H1 (cell line): ENCODE results near the gene NPC1L1. TPM values are rescaled to one million over a fixed set of nuclear protein-coding genes. Genes with fewer than 3 reads are reported as not detected.

Source experiments
- CTCF ChIA-PET: fragments of 300-600 bp; sonication (Branson Sonifier 250); formaldehyde crosslinking; loops from one replicate; lab custom pipeline; 2021; ENCODE audit not compliant: partially characterized antibody; lab: Charles Lee
- POLR2A ChIA-PET: fragments of 300-600 bp; sonication (Branson Sonifier 250); formaldehyde crosslinking; loops from one replicate; lab custom pipeline; 2021; ENCODE audit warnings: inconsistent platforms; ENCODE audit not compliant: partially characterized antibody; lab: Charles Lee
- DNase-seq, 2 experiments: peaks; one replicate each; pipeline versions ENCODE4 v3.0.0 to v3.0.0-alpha.2; 2010 to 2022; ENCODE audit warnings: low spot score in 2 of 2, low read depth in 1 of 2, mixed read lengths in 1 of 2
- FAIRE-seq: peaks from 2 replicates; lab custom pipeline; 2011; peaks lifted over from hg19 to GRCh38; lab: Jason Lieb, UNC
- H2AFZ ChIP-seq: 2 replicates; pipeline ENCODE4 v1.8.1; 2012; ENCODE audit warnings: low read length, inconsistent platforms
- H2AK5ac ChIP-seq: 2 replicates; pipeline ENCODE4 v1.6.1; 2013; ENCODE audit warnings: low read depth, low read length
- H2BK120ac ChIP-seq: replicated peaks from 2 replicates; pipeline ENCODE3; 2013; ENCODE audit warnings: low read depth, low read length, inconsistent platforms
- H2BK12ac ChIP-seq: 2 replicates; pipeline ENCODE4 v1.6.1; 2013; ENCODE audit warnings: low read depth, low read length
- H2BK15ac ChIP-seq: 2 replicates; pipeline ENCODE4 v1.6.1; 2013; ENCODE audit warnings: low read length
- H2BK20ac ChIP-seq: 2 replicates; pipeline ENCODE4 v1.6.1; 2013; ENCODE audit warnings: low read length
- H2BK5ac ChIP-seq: 2 replicates; pipeline ENCODE4 v1.6.1; 2013; ENCODE audit warnings: low read depth, low read length
- H3K14ac ChIP-seq: 2 replicates; pipeline ENCODE4 v1.6.1; 2013; ENCODE audit warnings: inconsistent platforms; ENCODE audit not compliant: insufficient read length
- H3K18ac ChIP-seq: 2 replicates; pipeline ENCODE4 v1.6.1; 2013; ENCODE audit warnings: low read length; ENCODE audit errors: extremely low read depth
- H3K23ac ChIP-seq: 2 replicates; pipeline ENCODE4 v1.6.1; 2013; ENCODE audit warnings: inconsistent platforms; ENCODE audit not compliant: insufficient read length
- H3K23me2 ChIP-seq: 2 replicates; pipeline ENCODE4 v1.6.1; 2013; ENCODE audit warnings: low read depth, low read length
- H3K27ac ChIP-seq: 2 replicates; pipeline ENCODE4 v1.6.1; 2011; ENCODE audit warnings: low read depth, low read length, inconsistent platforms
- H3K27me3 ChIP-seq, 4 experiments: replicated peaks in 1 of 4; 1 replicate in 1 of 4; 2 replicates in 3 of 4; pipeline versions ENCODE4 v1.6.1 to v1.8.1; 2011 to 2013; ENCODE audit warnings: low read length in 3 of 4, mild to moderate bottlenecking in 3 of 4, inconsistent platforms in 2 of 4, mixed read lengths in 2 of 4, moderate library complexity in 1 of 4; ENCODE audit not compliant: control insufficient read depth in 3 of 4, insufficient read depth in 3 of 4; ENCODE audit errors: extremely low read depth in 1 of 4
- H3K36me3 ChIP-seq, 4 experiments: 2 replicates each; pipeline versions ENCODE4 v1.6.1 to v1.8.1; 2011 to 2013; ENCODE audit warnings: mild to moderate bottlenecking in 4 of 4, low read length in 3 of 4, moderate library complexity in 2 of 4, control low read depth in 1 of 4, inconsistent platforms in 1 of 4; ENCODE audit not compliant: insufficient read depth in 4 of 4, control insufficient read depth in 2 of 4
- H3K4ac ChIP-seq: replicated peaks from 2 replicates; pipeline ENCODE3; 2013; ENCODE audit warnings: low read length, low read depth, mixed read lengths, inconsistent platforms; ENCODE audit not compliant: insufficient read length
- H3K4me1 ChIP-seq, 4 experiments: replicated peaks in 1 of 4; 1 replicate in 1 of 4; 2 replicates in 3 of 4; pipeline versions ENCODE4 v1.6.1 to v1.8.1; 2011 to 2013; ENCODE audit warnings: low read length in 3 of 4, inconsistent platforms in 2 of 4, mixed read lengths in 1 of 4; ENCODE audit not compliant: insufficient read depth in 4 of 4, control insufficient read depth in 3 of 4
- H3K4me2 ChIP-seq, 2 experiments: 2 replicates each; pipeline versions ENCODE4 v1.6.1 to v1.8.1; 2011 to 2013; ENCODE audit warnings: low read depth in 2 of 2, low read length in 2 of 2, control low read depth in 1 of 2, inconsistent platforms in 1 of 2, mild to moderate bottlenecking in 1 of 2; ENCODE audit not compliant: insufficient read depth in 1 of 2
- H3K4me3 ChIP-seq, 4 experiments: fragments of 200-600, 300-600 bp in 1 of 4; sonication (generic), shearing (Covaris generic), sonication (Bioruptor Twin) in 1 of 4; 2 replicates each; pipeline versions ENCODE4 v1.5.1 to v1.8.1; 2011 to 2016; ENCODE audit warnings: low read length in 4 of 4, low read depth in 3 of 4, control low read depth in 2 of 4, inconsistent platforms in 2 of 4, mild to moderate bottlenecking in 2 of 4, mixed read lengths in 1 of 4, moderate library complexity in 1 of 4; ENCODE audit not compliant: insufficient read depth in 2 of 4; ENCODE audit errors: extremely low read depth in 1 of 4
- H3K56ac ChIP-seq: replicated peaks from 2 replicates; pipeline ENCODE3; 2013; ENCODE audit warnings: low read depth, mild to moderate bottlenecking, mixed read lengths, low read length, inconsistent platforms; ENCODE audit not compliant: insufficient read length
- H3K79me1 ChIP-seq: 2 replicates; pipeline ENCODE4 v1.6.1; 2013; ENCODE audit warnings: low read depth, low read length, control low read depth
- H3K79me2 ChIP-seq, 2 experiments: 2 replicates each; pipeline versions ENCODE4 v1.6.1 to v1.8.1; 2012 to 2013; ENCODE audit warnings: low read length in 2 of 2, mild to moderate bottlenecking in 2 of 2, inconsistent platforms in 1 of 2; ENCODE audit not compliant: insufficient read depth in 2 of 2, control insufficient read depth in 1 of 2
- H3K9ac ChIP-seq, 4 experiments: replicated peaks in 1 of 4; 1 replicate in 1 of 4; 2 replicates in 3 of 4; pipeline versions ENCODE4 v1.6.1 to v1.8.1; 2011 to 2013; ENCODE audit warnings: low read depth in 3 of 4, low read length in 3 of 4, control low read depth in 2 of 4, mild to moderate bottlenecking in 2 of 4, moderate library complexity in 2 of 4, inconsistent platforms in 1 of 4; ENCODE audit errors: extremely low read depth in 1 of 4
- H3K9me3 ChIP-seq, 2 experiments: 2 replicates each; pipeline versions ENCODE4 v1.6.1 to v1.8.1; 2012 to 2013; ENCODE audit warnings: mild to moderate bottlenecking in 2 of 2, moderate library complexity in 2 of 2, control low read depth in 1 of 2, inconsistent platforms in 1 of 2, low read depth in 1 of 2, low read length in 1 of 2, mixed read lengths in 1 of 2; ENCODE audit not compliant: insufficient read depth in 2 of 2
- H4K20me1 ChIP-seq, 2 experiments: replicated peaks in 1 of 2; 2 replicates each; pipeline versions ENCODE3 to v1.8.1; 2011 to 2013; ENCODE audit warnings: inconsistent platforms in 2 of 2, low read length in 2 of 2, mild to moderate bottlenecking in 1 of 2; ENCODE audit not compliant: insufficient read depth in 2 of 2, control insufficient read depth in 1 of 2
- H4K5ac ChIP-seq: 2 replicates; pipeline ENCODE4 v1.6.1; 2013; ENCODE audit warnings: low read length, low read depth, mixed read lengths, inconsistent platforms; ENCODE audit not compliant: insufficient read length
- H4K8ac ChIP-seq: 2 replicates; pipeline ENCODE4 v1.8.0; 2013; ENCODE audit warnings: mild to moderate bottlenecking, moderate library complexity, low read length, inconsistent platforms; ENCODE audit not compliant: insufficient read depth; ENCODE audit errors: extremely low read depth
- H4K91ac ChIP-seq: replicated peaks from 2 replicates; pipeline ENCODE3; 2013; ENCODE audit warnings: low read length, mixed read lengths, inconsistent platforms; ENCODE audit not compliant: insufficient read length
- ASH2L ChIP-seq: fragments of 200-600, 300-600 bp; sonication (generic); IDR thresholded peaks from one replicate; pipeline ENCODE4 v1.7.1; 2017; ENCODE audit warnings: low read length
- CHD1 ChIP-seq: IDR thresholded peaks from 2 replicates; pipeline ENCODE4 v1.6.1; 2012; ENCODE audit warnings: low read depth, low read length, improper control_type of control experiment
- CHD2 ChIP-seq: IDR thresholded peaks from 2 replicates; pipeline ENCODE4 v1.6.1; 2012; ENCODE audit warnings: low read length, improper control_type of control experiment
- CTCF ChIP-seq, 3 experiments: IDR thresholded peaks; 1 replicate in 2 of 3; 2 replicates in 1 of 3; pipeline versions ENCODE4 v1.5.1 to v1.6.1; 2011; ENCODE audit warnings: low read length in 3 of 3, mild to moderate bottlenecking in 3 of 3, inconsistent platforms in 2 of 3, low read depth in 1 of 3, moderate library complexity in 1 of 3; ENCODE audit not compliant: insufficient read depth in 1 of 3; ENCODE audit errors: control extremely low read depth in 1 of 3
- EZH2 ChIP-seq: fragments of 200-600 bp; sonication (generic); IDR thresholded peaks from 2 replicates; pipeline ENCODE4 v1.7.1; 2012; ENCODE audit warnings: low read depth, mild to moderate bottlenecking, moderate library complexity, low read length, inconsistent platforms; ENCODE audit not compliant: severe bottlenecking
- POLR2A ChIP-seq, 2 experiments: IDR thresholded peaks; 1 replicate in 1 of 2; 2 replicates in 1 of 2; pipeline ENCODE4 v1.6.1; 2011; ENCODE audit warnings: low read depth in 2 of 2, low read length in 2 of 2, mild to moderate bottlenecking in 2 of 2; ENCODE audit errors: control extremely low read depth in 1 of 2
- RAD21 ChIP-seq, 2 experiments: IDR thresholded peaks in 1 of 2; conservative IDR thresholded peaks in 1 of 2; 2 replicates each; pipeline ENCODE4 v1.6.1; 2011; ENCODE audit warnings: low read depth in 2 of 2, low read length in 2 of 2, improper control_type of control experiment in 1 of 2, inconsistent platforms in 1 of 2, mild to moderate bottlenecking in 1 of 2, moderate library complexity in 1 of 2
- SP2 ChIP-seq: IDR thresholded peaks from 2 replicates; pipeline ENCODE4 v1.6.1; 2012; ENCODE audit warnings: mild to moderate bottlenecking, low read length, inconsistent platforms
- WGBS, 2 experiments: shearing (Covaris generic) in 1 of 2; methylation state at CpG; one replicate each; pipeline versions ENCODE4 v1.1.6 to v1.1.7; 2013 to 2015; ENCODE audit warnings: low lambda C conversion rate in 2 of 2, mixed read lengths in 2 of 2, inconsistent platforms in 1 of 2, low coverage in 1 of 2, missing lambda C conversion rate in 1 of 2; ENCODE audit not compliant: insufficient replicate concordance in 2 of 2, insufficient coverage in 1 of 2, insufficient read length in 1 of 2; ENCODE audit errors: extremely low coverage in 1 of 2, missing lambda C conversion rate in 1 of 2; 5-methylcytosine and 5-hydroxymethylcytosine counted together
- polyA plus RNA-seq, 7 experiments: library from polyadenylated mRNA; depleted of rRNA in 3 of 7; stranded (reverse) in 5 of 7; unstranded in 2 of 7; fragments of >200 nt in 5 of 7; fragments of 200-250 nt in 2 of 7; gene quantifications; 1 replicate in 5 of 7; 2 replicates in 1 of 7; 4 replicates in 1 of 7; pipeline versions ENCODE4 v1.2.1 to v1.2.3, GENCODE V29; 2011 to 2013; ENCODE audit warnings: missing spikeins in 2 of 7, mixed read lengths in 2 of 7
- total RNA-seq: library from RNA; stranded (reverse); fragmentation: NEBNext Ultra II Directional; extraction: Animal tissue kit (Norgen Biotek cat#: 25700); gene quantifications from 2 replicates; pipeline ENCODE4 v1.2.1, GENCODE V29; 2021

Gene NPC1L1
- total and polyA plus RNA-seq, 2 of the 8 experiments (the other 6 are each of a cell fraction or from before 2014, with no cell fraction given), result 0.06 to 0.21 TPM

- Histone ChIP-seq H3K23ac (no peak within 1 kb of the TSS), H3K4ac (no peak within 1 kb of the TSS), H4K91ac (peak within 1 kb of the TSS; percentile 76), H3K79me2 (peaks cover 9 to 42% of the 10 kb centered on the region in 2 experiments), H2AFZ (peak within 1 kb of the TSS; percentile 80), H3K27ac (peak within 1 kb of the TSS; percentile 91), H2AK5ac (no peak within 1 kb of the TSS), H4K20me1 (peaks cover 6 to 9% of the 10 kb centered on the region in 2 experiments), H3K27me3 (no peaks in the 10 kb centered on the region), H4K8ac (peak within 1 kb of the TSS; percentile 99), H3K23me2 (0 out of 2 replicates have a peak, but pooled peaks cover 7% of the 10 kb centered on the region), H3K36me3 (no peaks in the 10 kb centered on the region), H3K4me2 (peak within 1 kb of the TSS; percentile 72 to 76), H4K5ac (peak within 1 kb of the TSS; percentile 92), H3K18ac (peak within 1 kb of the TSS; percentile 93), H3K79me1 (peaks cover 11% of the 10 kb centered on the region; the same call in 1 of the 2 replicates), H3K9ac (peak within 1 kb of the TSS; percentile 86 to 94 (median 90)), H2BK5ac (peak within 1 kb of the TSS; percentile 91), H3K56ac (peak within 1 kb of the TSS; percentile 50), H3K14ac (no peak within 1 kb of the TSS), H3K4me3 (peak within 1 kb of the TSS; percentile 91 to 96 (median 94)), H3K9me3 (no peaks in the 10 kb centered on the region), H3K4me1 (peaks cover 0 to 5% (median 1%) of the 10 kb centered on the region in 4 experiments; a peak in 2 of 7 replicates), H2BK20ac (no peak within 1 kb of the TSS), H2BK12ac (no peak within 1 kb of the TSS), H2BK15ac (no peak within 1 kb of the TSS), H2BK120ac (no peak within 1 kb of the TSS)
- DNase-seq (peak; percentile 41 to 86), FAIRE-seq (peak; percentile 45)
- 1% methylated on average over 58 of the region's 63 CpGs; no CpG with 5 or more reads in 1 of the 2 experiments for WGBS, 2 experiments
- ChIA-PET POLR2A (interaction anchor here (0.5 to 4.8 kb wide), 14 partner anchors 18 to 275 kb away, joined by 3 to 51 read pairs (median 3); partner anchors contain the start of genes DDX56 and TMED4), CTCF (interaction anchor here (0.8 to 6.5 kb wide), 7 partner anchors 8 to 269 kb away, joined by 3 to 30 read pairs (median 4); no protein-coding TSS in a partner anchor)
- no peak for TF ChIP-seq CTCF (IDR thresholded peaks at IDR 0.05; ENCODE audit: control extremely low read depth in 1 of 3, insufficient read depth in 1 of 3, low read depth in 1 of 3, low read length in 3 of 3)
- no peak for TF ChIP-seq RAD21 (IDR thresholded peaks at IDR 0.05 in 1 of 2, conservative IDR thresholded peaks at IDR 0.05 in 1 of 2; ENCODE audit: low read depth in 2 of 2, low read length in 2 of 2)
- 0 out of 2 replicates have a peak, but pooled peaks have one; percentile 44 for TF ChIP-seq CHD2
- TF ChIP-seq EZH2, result no peak
- TF ChIP-seq POLR2A (IDR thresholded peaks at IDR 0.05; ENCODE audit: control extremely low read depth in 1 of 2, low read depth in 2 of 2, low read length in 2 of 2), result peak in 1 of 2 experiments; percentile 86; a peak in 2 of 3 replicates
- TF ChIP-seq ASH2L, result peak; percentile 97
- no peak for TF ChIP-seq CHD1
- TF ChIP-seq SP2, result no peak
These were observed 50.6 kb downstream of the NPC1L1 start, which contains the start of gene NUDCD3 for GRCh38 chr7:44490351-44491200. Gene NUDCD3, minus strand, starts transcription at chr7:44490658. Its CDS starts 58 bp downstream, at chr7:44490600.
